ENCODE results near the gene CTNNBIP1. TPM values are rescaled to one million over a fixed set of nuclear protein-coding genes. Genes with fewer than 3 reads are reported as not detected.

CTNNBIP1 gene
- polyA plus RNA-seq, 3 donors: 26.2 to 26.8 (median 26.3) TPM

GRCh38 chr1:9842073-9842711 lies 67.9 kb downstream of the CTNNBIP1 start:
- H3K4me3 ChIP-seq (replicated peaks in 1 of 3; ENCODE audit: low read depth in 2 of 3, low read length in 3 of 3): no peak overlapping the region
- H3K36me3 Mint-ChIP-seq: no peaks in the 10 kb centered on the region
- H3K27me3 ChIP-seq (ENCODE audit: control insufficient read depth in 2 of 2, insufficient read depth in 2 of 2, low read length in 2 of 2): no peaks in the 10 kb centered on the region
- no peaks in the 10 kb centered on the region for H3K79me2 ChIP-seq (ENCODE audit: insufficient read depth, low read length)
- no peak overlapping the region for H3K4me3 Mint-ChIP-seq
- peaks cover 1 to 6% (median 3%) of the 10 kb centered on the region in 3 donors for H3K27me3 Mint-ChIP-seq (ENCODE audit: low read depth in 3 of 3)
- TF ChIP-seq CTCF (IDR thresholded peaks at IDR 0.05): no peak
- no peaks in the 10 kb centered on the region for H3K36me3 ChIP-seq (replicated peaks in 1 of 2; ENCODE audit: control insufficient read depth in 1 of 2, insufficient read depth in 2 of 2, low read length in 2 of 2)
- no peak overlapping the region for H3K27ac ChIP-seq (ENCODE audit: low read depth in 1 of 2, low read length in 2 of 2)
- DNase-seq: no peak
- H3K9me3 ChIP-seq (replicated peaks in 1 of 2; ENCODE audit: control insufficient read depth in 1 of 2, insufficient read depth in 1 of 2, low read length in 2 of 2): no peaks in the 10 kb centered on the region
- 70% methylated on average over 9 of the region's 9 CpGs for WGBS (ENCODE audit: insufficient coverage)
- no peak overlapping the region for H3K27ac Mint-ChIP-seq
- peaks cover 13% of the 10 kb centered on the region for H3K4me1 Mint-ChIP-seq
- H3K4me1 ChIP-seq (ENCODE audit: control insufficient read depth in 1 of 2, insufficient read depth in 2 of 2, low read length in 2 of 2): peaks cover 6 to 13% of the 10 kb centered on the region in 2 donors
- no peak overlapping the region for H3K4me2 ChIP-seq (replicated peaks; ENCODE audit: extremely low read depth, low read length, poor library complexity, severe bottlenecking)
- H3K9ac ChIP-seq (ENCODE audit: insufficient read depth, low read length, poor library complexity, severe bottlenecking): no peak overlapping the region
- no peak overlapping the region for H2AFZ ChIP-seq (ENCODE audit: insufficient read depth, low read depth, low read length, poor library complexity, severe bottlenecking)
- intact Hi-C loops (cut with micrococcal nuclease): no loop called here
- H3K9me3 Mint-ChIP-seq: peaks cover 0 to 8% (median 6%) of the 10 kb centered on the region in 7 donors
- H4K20me1 ChIP-seq (ENCODE audit: insufficient read depth, low read length): no peaks in the 10 kb centered on the region

GRCh38 chr1:9841460-9841859 lies 68.6 kb downstream of the CTNNBIP1 start:
- H4K20me1 ChIP-seq (ENCODE audit: insufficient read depth, low read length): no peaks in the 10 kb centered on the region
- Mint-ChIP-seq H3K27ac (no peak overlapping the region), H3K27me3 (ENCODE audit: low read depth in 3 of 3) (peaks cover 1 to 6% (median 3%) of the 10 kb centered on the region in 3 donors), H3K9me3 (peaks cover 0 to 8% (median 6%) of the 10 kb centered on the region in 7 donors), H3K4me3 (no peak overlapping the region), H3K36me3 (no peaks in the 10 kb centered on the region), H3K4me1 (peaks cover 11% of the 10 kb centered on the region)
- intact Hi-C loops (cut with micrococcal nuclease): no loop called here
- no peak overlapping the region for H3K27ac ChIP-seq (ENCODE audit: low read depth in 1 of 2, low read length in 2 of 2)
- no peak overlapping the region for H3K4me2 ChIP-seq (replicated peaks; ENCODE audit: extremely low read depth, low read length, poor library complexity, severe bottlenecking)
- H3K27me3 ChIP-seq (ENCODE audit: control insufficient read depth in 2 of 2, insufficient read depth in 2 of 2, low read length in 2 of 2): no peaks in the 10 kb centered on the region
- H2AFZ ChIP-seq (ENCODE audit: insufficient read depth, low read depth, low read length, poor library complexity, severe bottlenecking): no peak overlapping the region
- H3K36me3 ChIP-seq (replicated peaks in 1 of 2; ENCODE audit: control insufficient read depth in 1 of 2, insufficient read depth in 2 of 2, low read length in 2 of 2): no peaks in the 10 kb centered on the region
- no peak for DNase-seq
- no peak overlapping the region for H3K9ac ChIP-seq (ENCODE audit: insufficient read depth, low read length, poor library complexity, severe bottlenecking)
- no peak for TF ChIP-seq CTCF (IDR thresholded peaks at IDR 0.05)
- H3K4me1 ChIP-seq (ENCODE audit: control insufficient read depth in 1 of 2, insufficient read depth in 2 of 2, low read length in 2 of 2): peaks cover 5 to 10% of the 10 kb centered on the region in 2 donors
- 100% methylated on average over 1 of the region's 2 CpGs for WGBS (ENCODE audit: insufficient coverage)
- no peak overlapping the region for H3K4me3 ChIP-seq (replicated peaks in 1 of 3; ENCODE audit: low read depth in 2 of 3, low read length in 3 of 3)
- H3K79me2 ChIP-seq (ENCODE audit: insufficient read depth, low read length): no peaks in the 10 kb centered on the region
- no peaks in the 10 kb centered on the region for H3K9me3 ChIP-seq (replicated peaks in 1 of 2; ENCODE audit: control insufficient read depth in 1 of 2, insufficient read depth in 1 of 2, low read length in 2 of 2)

Measured in CD14-positive monocyte (primary cell).